T-helper 22 cell (primary cell): ENCODE data around the gene EEF1AKMT2.
A peak's percentile ranks its signal among the peaks of the same experiment; 100 is the strongest.

Experiments
- DNase-seq: peaks from one replicate; pipeline ENCODE4 v3.0.0-alpha.2; 2020; ENCODE audit warnings: low read depth

Gene EEF1AKMT2

GRCh38 chr10:124719213-124719851 is 72.4 kb downstream of the EEF1AKMT2 start:
- DNase-seq = peak; percentile 69

GRCh38 chr10:124717911-124718741 is 73.6 kb downstream of the EEF1AKMT2 start:
- peak; percentile 87 for DNase-seq

- no peak for DNase-seq
These were observed 74.5 kb downstream of the EEF1AKMT2 start for GRCh38 chr10:124717041-124717757.

- DNase-seq = no peak
These were observed 75.3 kb downstream of the EEF1AKMT2 start for GRCh38 chr10:124716369-124716768.

- no peak for DNase-seq
These were observed 76.2 kb downstream of the EEF1AKMT2 start for GRCh38 chr10:124715439-124715838.

- DNase-seq = no peak
These were observed 77.9 kb downstream of the EEF1AKMT2 start for GRCh38 chr10:124713679-124714255.

- no peak for DNase-seq
These were observed 78.8 kb downstream of the EEF1AKMT2 start for GRCh38 chr10:124712704-124713407.

GRCh38 chr10:124711145-124711544 is 80.5 kb downstream of the EEF1AKMT2 start:
- DNase-seq = no peak

- DNase-seq = no peak
These were observed 81.3 kb downstream of the EEF1AKMT2 start for GRCh38 chr10:124710266-124710881.

GRCh38 chr10:124709861-124710260 is 81.8 kb downstream of the EEF1AKMT2 start:
- DNase-seq = no peak

GRCh38 chr10:124708922-124709520 is 82.7 kb downstream of the EEF1AKMT2 start:
- no peak for DNase-seq

- no peak for DNase-seq
These were observed 83.4 kb downstream of the EEF1AKMT2 start for GRCh38 chr10:124708246-124708779.
